K562 (cell line): ENCODE results near the gene STC2. TPM values are rescaled to one million over a fixed set of nuclear protein-coding genes. Genes with fewer than 3 reads are reported as not detected.

Experiments
- ATAC-seq: fragments of 200-7000 bp; cut with Tn5 transposase; 3 replicates; pipeline ENCODE4 v1.9.1; 2020; ENCODE audit warnings: moderate library complexity
- BruUV-seq: library from RNA; stranded (reverse); fragments of 400-500 nt; replicated peaks from 2 replicates; lab custom pipeline; 2021; lab: Mats Ljungman, UMichigan
- CTCF ChIA-PET: fragments of 300-600 bp; formaldehyde crosslinking; extraction: SDS; loops from one replicate; lab custom pipeline; 2021; ENCODE audit warnings: low intra/inter-chr PET ratio; lab: Yijun Ruan, JAX
- POLR2A ChIA-PET: fragments of 300-600, 350-650 bp; sonication (Branson Sonifier 250); formaldehyde crosslinking; extraction: SDS; loops from one replicate; lab custom pipeline; 2021; ENCODE audit warnings: antibody characterized with exemption, inconsistent platforms; lab: Yijun Ruan, JAX
- DNase-seq, 4 experiments: peaks; one replicate each; pipeline versions ENCODE4 v3.0.0 to v3.0.0-alpha.2; 2011 to 2018; ENCODE audit warnings: low spot score in 3 of 4, mixed read lengths in 3 of 4; ENCODE audit errors: extremely low read depth in 1 of 4
- FAIRE-seq: peaks from 2 replicates; lab custom pipeline; 2011; peaks lifted over from hg19 to GRCh38; lab: Jason Lieb, UNC
- H2AFZ ChIP-seq: 2 replicates; pipeline ENCODE4 v1.6.0; 2011; ENCODE audit warnings: low read depth, low read length, control low read depth, inconsistent platforms
- H3K27ac ChIP-seq: fragments of 200-600 bp; 3 replicates; pipeline ENCODE4 v1.8.0; 2011; ENCODE audit warnings: low read depth, mild to moderate bottlenecking, control low read depth, inconsistent platforms, low read length, moderate library complexity, mixed read lengths; ENCODE audit errors: extremely low read depth
- H3K27me3 ChIP-seq, 2 experiments: fragments of 300-600 bp in 1 of 2; 2 replicates in 1 of 2; 3 replicates in 1 of 2; pipeline versions ENCODE4 v1.6.0 to v1.8.0; 2011; ENCODE audit warnings: inconsistent platforms in 2 of 2, low read length in 2 of 2, mild to moderate bottlenecking in 1 of 2, mixed read lengths in 1 of 2, moderate library complexity in 1 of 2; ENCODE audit not compliant: control insufficient read depth in 2 of 2, insufficient read depth in 2 of 2
- H3K36me3 ChIP-seq: fragments of 300-600 bp; 3 replicates; pipeline ENCODE4 v1.8.0; 2011; ENCODE audit warnings: mild to moderate bottlenecking, low read length, inconsistent platforms; ENCODE audit not compliant: control insufficient read depth, insufficient read depth
- H3K4me1 ChIP-seq, 2 experiments: fragments of 200-600 bp in 1 of 2; replicated peaks in 1 of 2; 2 replicates in 1 of 2; 3 replicates in 1 of 2; pipeline versions ENCODE4 v1.5.1 to v1.8.0; 2011; ENCODE audit warnings: inconsistent platforms in 2 of 2, low read length in 2 of 2, mild to moderate bottlenecking in 1 of 2, mixed read lengths in 1 of 2, moderate library complexity in 1 of 2; ENCODE audit not compliant: control insufficient read depth in 2 of 2, insufficient read depth in 2 of 2
- H3K4me2 ChIP-seq: 2 replicates; pipeline ENCODE4 v1.6.1; 2011; ENCODE audit warnings: low read length, control low read depth, inconsistent platforms, mixed read lengths; ENCODE audit not compliant: insufficient read depth
- H3K4me3 ChIP-seq: fragments of 200-600 bp; sonication (generic), shearing (Covaris generic); 2 replicates; pipeline ENCODE4 v1.5.1; 2016; ENCODE audit warnings: control low read depth, inconsistent platforms
- H3K79me2 ChIP-seq: fragments of 200-600 bp; 3 replicates; pipeline ENCODE4 v1.8.0; 2011; ENCODE audit warnings: low read length, inconsistent platforms; ENCODE audit not compliant: control insufficient read depth, insufficient read depth
- H3K9ac ChIP-seq, 2 experiments: 2 replicates each; pipeline versions ENCODE4 v1.6.0 to v1.6.1; 2011; ENCODE audit warnings: low read depth in 2 of 2, low read length in 2 of 2, control low read depth in 1 of 2, inconsistent platforms in 1 of 2, mild to moderate bottlenecking in 1 of 2, mixed read lengths in 1 of 2; ENCODE audit not compliant: insufficient read depth in 1 of 2
- H3K9me1 ChIP-seq: one replicate; pipeline ENCODE4 v1.6.0; 2011; ENCODE audit warnings: inconsistent platforms, mild to moderate bottlenecking, low read length, moderate library complexity; ENCODE audit not compliant: control insufficient read depth, insufficient read depth
- H3K9me3 ChIP-seq: replicated peaks from 2 replicates; pipeline ENCODE4 v1.5.1; 2011; ENCODE audit warnings: low read depth, low read length, inconsistent platforms; ENCODE audit not compliant: control insufficient read depth, insufficient read depth
- H4K20me1 ChIP-seq: replicated peaks from 2 replicates; pipeline ENCODE4 v1.6.1; 2011; ENCODE audit warnings: low read length, inconsistent platforms, mixed read lengths; ENCODE audit not compliant: control insufficient read depth, insufficient read depth
- ATF2 ChIP-seq: sonication (generic); formaldehyde crosslinking; IDR thresholded peaks from 2 replicates; pipeline ENCODE4 v1.8.1; 2022; ENCODE audit warnings: missing genetic modification reagents
- BRF1 ChIP-seq: IDR thresholded peaks from 3 replicates; pipeline ENCODE4 v1.6.1; 2011; ENCODE audit warnings: borderline replicate concordance, mild to moderate bottlenecking; ENCODE audit not compliant: insufficient read length; ENCODE audit errors: extremely low read depth
- CHD1 ChIP-seq: fragments of 200-600 bp; sonication (generic); IDR thresholded peaks from one replicate; pipeline ENCODE4 v1.6.1; 2012; ENCODE audit warnings: mild to moderate bottlenecking, moderate library complexity, low read length, inconsistent platforms
- CTCF ChIP-seq, 3 experiments: IDR thresholded peaks in 2 of 3; conservative IDR thresholded peaks in 1 of 3; 2 replicates each; pipeline ENCODE4 v1.5.1; 2011 to 2012; ENCODE audit warnings: low read length in 3 of 3, mild to moderate bottlenecking in 3 of 3, control low read depth in 2 of 3, improper control_type of control experiment in 1 of 3, inconsistent platforms in 1 of 3, low read depth in 1 of 3, mixed read lengths in 1 of 3, moderate library complexity in 1 of 3; ENCODE audit not compliant: insufficient read depth in 2 of 3
- DLX4 ChIP-seq: fragments of 250-450 bp; sonication (Bioruptor Pico); IDR thresholded peaks from 2 replicates; pipeline ENCODE4 v1.6.1; 2021; ENCODE audit warnings: mild to moderate bottlenecking
- ELF1 ChIP-seq: fragments of 200-800 bp; sonication (Bioruptor generic); IDR thresholded peaks from 2 replicates; pipeline ENCODE4 v1.6.1; 2016; ENCODE audit warnings: missing genetic modification characterization, missing compliant biosample characterization
- ELF2 ChIP-seq: fragments of 250-450 bp; sonication (Bioruptor Pico); IDR thresholded peaks from 2 replicates; pipeline ENCODE4 v1.5.0; 2021; ENCODE audit warnings: mild to moderate bottlenecking
- HNRNPUL1 ChIP-seq: fragments of 200-400 bp; formaldehyde crosslinking; IDR thresholded peaks from 2 replicates; pipeline ENCODE4 v1.6.1; 2017; ENCODE audit warnings: low read length
- IRF9 ChIP-seq: fragments of 450-650 bp; IDR thresholded peaks from 2 replicates; pipeline ENCODE4 v1.6.1; 2016; ENCODE audit warnings: missing biosample characterization, missing genetic modification characterization
- MEF2A ChIP-seq: IDR thresholded peaks from 2 replicates; pipeline ENCODE4 v1.6.1; 2011; ENCODE audit warnings: low read depth, mild to moderate bottlenecking, low read length, moderate library complexity; ENCODE audit not compliant: control insufficient read depth
- RBBP5 ChIP-seq: fragments of 200-600 bp; sonication (generic); IDR thresholded peaks from 2 replicates; pipeline ENCODE4 v1.6.1; 2012; ENCODE audit warnings: borderline replicate concordance, mild to moderate bottlenecking, low read length, control low read depth, inconsistent platforms; ENCODE audit not compliant: insufficient read depth, poor library complexity, severe bottlenecking
- SPI1 ChIP-seq: IDR thresholded peaks from 2 replicates; pipeline ENCODE4 v1.6.1; 2011; ENCODE audit warnings: low read depth, low read length, control low read depth, borderline replicate concordance
- TSC22D4 ChIP-seq: fragments of 450-650 bp; IDR thresholded peaks from 2 replicates; pipeline ENCODE4 v1.6.1; 2016; ENCODE audit warnings: missing genetic modification characterization, missing biosample characterization, control low read depth
- ZNF133 ChIP-seq: fragments of 250-450 bp; sonication (Bioruptor Pico); IDR thresholded peaks from 2 replicates; pipeline ENCODE4 v1.4.0; 2020; ENCODE audit warnings: mild to moderate bottlenecking
- ZNF184 ChIP-seq: sonication (generic); formaldehyde crosslinking; IDR thresholded peaks from 2 replicates; pipeline ENCODE4 v1.5.0; 2020; ENCODE audit warnings: missing genetic modification reagents
- ZNF263 ChIP-seq: sonication (generic); formaldehyde crosslinking; IDR thresholded peaks from 2 replicates; pipeline ENCODE4 v1.8.0; 2022; ENCODE audit warnings: mild to moderate bottlenecking, missing genetic modification reagents, borderline replicate concordance
- WGBS: fragments of 100-300 bp; shearing (Covaris generic); methylation state at CpG from one replicate; pipeline ENCODE4 v1.1.6; 2016; ENCODE audit warnings: low coverage, mixed read lengths; ENCODE audit not compliant: insufficient coverage; ENCODE audit errors: missing lambda C conversion rate; 5-methylcytosine and 5-hydroxymethylcytosine counted together
- in situ Hi-C: fragments of 300-500 bp; cut with MboI; formaldehyde crosslinking; loops from 4 replicates; pipeline ENCODE4 v1.15.0; 2018; ENCODE audit warnings: inconsistent platforms, mixed read lengths
- intact Hi-C: fragments of 100-400 bp; cut with micrococcal nuclease; formaldehyde crosslinking; loops from 2 replicates; pipeline ENCODE4 v1.14.2; 2022
- polyA plus RNA-seq, 8 experiments: library from polyadenylated mRNA; depleted of rRNA in 4 of 8; stranded (reverse) in 5 of 8; unstranded in 3 of 8; fragments of >200 nt; fragmentation: Nextera tagmentation in 2 of 8; fragmentation: Illumina TruSeq in 1 of 8; extraction: Ambion mirVana in 2 of 8; extraction: Trizol in 1 of 8; gene quantifications; 2 replicates each; pipeline versions ENCODE4 v1.2.1 to v1.2.3, GENCODE V29; 2011 to 2014; ENCODE audit warnings: inconsistent platforms in 1 of 8, missing spikeins in 1 of 8
- total RNA-seq, 7 experiments: library from RNA; depleted of rRNA in 6 of 7; stranded (reverse); fragments of >200 nt in 6 of 7; fragmentation: Illumina TruSeq in 2 of 7; extraction: Trizol in 2 of 7; gene quantifications; 2 replicates each; pipeline versions ENCODE4 v1.2.1 to v1.2.3, GENCODE V29; 2011 to 2021; ENCODE audit warnings: low replicate concordance in 1 of 7

STC2 gene
- total and polyA plus RNA-seq, 9 of the 15 experiments (the other 6 are each of a cell fraction or from before 2014, with no cell fraction given): 0.62 to 31.7 (median 7.4) TPM

- POLR2A ChIA-PET: interaction anchor here (0.7 kb wide), 1 partner anchor 767 kb away, joined by 3 read pairs; no protein-coding TSS in a partner anchor
Measured at GRCh38 chr5:173271419-173271818, 56.8 kb downstream of the STC2 start.

More at GRCh38 chr5:173271419-173271818, 56.8 kb downstream of the STC2 start:
- no peak overlapping the region for H3K27ac ChIP-seq
- CTCF ChIA-PET: no interaction called here
- BruUV-seq: no TSS peak
- H3K4me2 ChIP-seq: peak overlapping the region; percentile 0; the same call in 1 of the 2 replicates
- WGBS: 8% methylated on average over 9 of the region's 10 CpGs
- H3K27me3 ChIP-seq: peaks cover 19 to 29% of the 10 kb centered on the region in 2 experiments
- in situ Hi-C loops (loop anchor here (10.0 kb wide), 1 partner anchor 567 kb away; no protein-coding TSS in a partner anchor), intact Hi-C loops (no loop called here)
- H3K9ac ChIP-seq: no peak overlapping the region
- H3K4me1 ChIP-seq: no peaks in the 10 kb centered on the region; a peak in 2 of 5 replicates
- H3K36me3 ChIP-seq: no peaks in the 10 kb centered on the region
- H3K9me3 ChIP-seq: no peaks in the 10 kb centered on the region
- ATAC-seq (peak; percentile 28; the same call in 1 of the 3 replicates), DNase-seq (no peak), FAIRE-seq (no peak)
- H3K79me2 ChIP-seq: no peaks in the 10 kb centered on the region
- H4K20me1 ChIP-seq: peaks cover 3% of the 10 kb centered on the region; the same call in 1 of the 2 replicates
- no peaks in the 10 kb centered on the region for H3K9me1 ChIP-seq
- no peak overlapping the region for H3K4me3 ChIP-seq
- TF ChIP-seq ATF2 (CRISPR knock-in tag) (no peak), DLX4 (CRISPR knock-in tag) (no peak), CTCF (IDR thresholded peaks at IDR 0.05 in 2 of 3, conservative IDR thresholded peaks at IDR 0.05 in 1 of 3; ENCODE audit: insufficient read depth in 2 of 3, low read depth in 1 of 3, low read length in 3 of 3) (no peak), ZNF133 (CRISPR knock-in tag) (no peak), MEF2A (no peak), TSC22D4 (tag) (no peak), ZNF263 (CRISPR knock-in tag) (peak; percentile 98), ZNF184 (CRISPR knock-in tag) (no peak), ELF2 (CRISPR knock-in tag) (no peak), RBBP5 (no peak), ELF1 (no peak), CHD1 (no peak), IRF9 (tag) (no peak), SPI1 (peak; percentile 52; the same call in 1 of the 2 replicates), BRF1 (no peak), HNRNPUL1 (no peak)
- peak overlapping the region; percentile 45 for H2AFZ ChIP-seq
